ENCODE data around the gene USP9Y. TPM values are rescaled to one million over a fixed set of nuclear protein-coding genes. Genes with fewer than 3 reads are reported as not detected.
A peak's percentile ranks its signal among the peaks of the same experiment; 100 is the strongest.

The USP9Y gene
- total RNA-seq, 1 donor from 2014 or later: not detected

- DNase-seq: no peak
Measured at GRCh38 chrY:12793999-12794398, 93.0 kb downstream of the USP9Y start.

- no peak for DNase-seq
Measured at GRCh38 chrY:12808046-12808445, 107.0 kb downstream of the USP9Y start.

GRCh38 chrY:12809034-12809433 lies 108.0 kb downstream of the USP9Y start:
- DNase-seq: peak; percentile 9

GRCh38 chrY:12823408-12823807 lies 122.4 kb downstream of the USP9Y start:
- no peak for DNase-seq

- DNase-seq: no peak
Measured at GRCh38 chrY:12826791-12827190, 125.8 kb downstream of the USP9Y start.

GRCh38 chrY:12833284-12833683 lies 132.3 kb downstream of the USP9Y start:
- DNase-seq: no peak

- DNase-seq: no peak
Measured at GRCh38 chrY:12837550-12837949, 136.5 kb downstream of the USP9Y start.

- DNase-seq: no peak
Measured at GRCh38 chrY:12841368-12841767, 140.3 kb downstream of the USP9Y start.

- DNase-seq: no peak
Measured at GRCh38 chrY:12846793-12847192, 145.8 kb downstream of the USP9Y start.

GRCh38 chrY:12855791-12856275 lies 154.8 kb downstream of the USP9Y start:
- DNase-seq: no peak

- DNase-seq: no peak
Measured at GRCh38 chrY:12867960-12868359, 166.9 kb downstream of the USP9Y start.

- DNase-seq: no peak
Measured at GRCh38 chrY:12896973-12897372, 195.9 kb downstream of the USP9Y start.

GRCh38 chrY:12898604-12899003 lies 197.6 kb downstream of the USP9Y start:
- DNase-seq: no peak

GRCh38 chrY:12904618-12905516 lies 203.8 kb downstream of the USP9Y start, which contains the start of gene DDX3Y:
DDX3Y (plus strand) TSS chrY:12904868; CDS start chrY:12904937, 69 bp downstream.
- DNase-seq: peak; percentile 96

GRCh38 chrY:12905517-12905872 lies 204.5 kb downstream of the USP9Y start:
- peak; percentile 91 for DNase-seq

- DNase-seq: peak; percentile 42
Measured at GRCh38 chrY:12905895-12906294, 204.9 kb downstream of the USP9Y start.

Other genes starting within 250 kb of the USP9Y start
- not detected for gene DDX3Y, start 203.6 kb downstream of the USP9Y start, total RNA-seq